Esophagus muscularis mucosa (tissue), 4 donors: Measurements from ENCODE around the gene CHRNA9. TPM values are rescaled to one million over a fixed set of nuclear protein-coding genes. Genes with fewer than 3 reads are reported as not detected.

Experiments used
- DNase-seq: peaks from one replicate; pipeline ENCODE4 v3.0.0-alpha.2; 2017; ENCODE audit errors: extremely low spot score
- H3K27ac ChIP-seq, 4 donors: fragments of 200-600 bp; sonication (generic); replicated peaks in 1 of 4; 1 replicate in 3 of 4; 2 replicates in 1 of 4; pipeline ENCODE4 v1.5.1; 2016 to 2019; ENCODE audit warnings: mild to moderate bottlenecking in 1 of 4
- H3K27me3 ChIP-seq, 4 donors: fragments of 200-600 bp; sonication (generic); one replicate each; pipeline versions ENCODE4 v1.5.1 to v1.6.0; 2016 to 2019
- H3K36me3 ChIP-seq, 4 donors: fragments of 200-600 bp; sonication (generic); one replicate each; pipeline ENCODE4 v1.5.1; 2016 to 2019
- H3K4me1 ChIP-seq, 4 donors: fragments of 200-600 bp; sonication (generic); one replicate each; pipeline ENCODE4 v1.5.1; 2016 to 2019
- H3K4me3 ChIP-seq, 4 donors: fragments of 200-600 bp; sonication (generic); 1 replicate in 2 of 4; 2 replicates in 2 of 4; pipeline ENCODE4 v1.5.1; 2016 to 2019; ENCODE audit warnings: mild to moderate bottlenecking in 4 of 4, moderate library complexity in 1 of 4
- H3K9me3 ChIP-seq, 4 donors: fragments of 200-600 bp; sonication (generic); 1 replicate in 3 of 4; 2 replicates in 1 of 4; pipeline ENCODE4 v1.5.1; 2016 to 2019
- EP300 ChIP-seq: sonication (generic); formaldehyde crosslinking; IDR thresholded peaks from one replicate; pipeline ENCODE4 v1.6.1; 2017; ENCODE audit warnings: antibody characterized with exemption
- POLR2A ChIP-seq: fragments of 450-650 bp; IDR thresholded peaks from one replicate; pipeline ENCODE4 v1.6.1; 2017; ENCODE audit warnings: antibody characterized with exemption, moderate library complexity, mild to moderate bottlenecking, low read depth
- POLR2AphosphoS5 ChIP-seq, 2 donors: sonication (generic); formaldehyde crosslinking; IDR thresholded peaks; one replicate each; pipeline ENCODE4 v1.6.1; 2017; ENCODE audit warnings: antibody characterized with exemption in 2 of 2
- WGBS: methylation state at CpG from one replicate; pipeline ENCODE4 v1.1.5; 2018; 5-methylcytosine and 5-hydroxymethylcytosine counted together
- intact Hi-C: fragments of 100-400 bp; cut with DNase I; formaldehyde crosslinking; loops from one replicate; pipeline ENCODE4 v1.15.1; 2023
- total RNA-seq, 4 donors: library from RNA; depleted of rRNA; stranded (reverse); fragments of >200 nt; gene quantifications; one replicate each; pipeline versions ENCODE4 v1.1.0 to v1.2.1, GENCODE V29; 2016
- TF ChIP-seq, protein P1 (sequence below), 3 experiments: fragments of 200-600 bp in 2 of 3; fragments of 450-650 bp in 1 of 3; sonication (generic) in 2 of 3; IDR thresholded peaks; one replicate each; pipeline ENCODE4 v1.5.1; 2017 to 2019; ENCODE audit warnings: antibody characterized with exemption in 3 of 3, mild to moderate bottlenecking in 2 of 3, moderate library complexity in 1 of 3

The CHRNA9 gene
- total RNA-seq, 4 donors from 2014 or later: 0.11 TPM; not detected in 3

DNA sequence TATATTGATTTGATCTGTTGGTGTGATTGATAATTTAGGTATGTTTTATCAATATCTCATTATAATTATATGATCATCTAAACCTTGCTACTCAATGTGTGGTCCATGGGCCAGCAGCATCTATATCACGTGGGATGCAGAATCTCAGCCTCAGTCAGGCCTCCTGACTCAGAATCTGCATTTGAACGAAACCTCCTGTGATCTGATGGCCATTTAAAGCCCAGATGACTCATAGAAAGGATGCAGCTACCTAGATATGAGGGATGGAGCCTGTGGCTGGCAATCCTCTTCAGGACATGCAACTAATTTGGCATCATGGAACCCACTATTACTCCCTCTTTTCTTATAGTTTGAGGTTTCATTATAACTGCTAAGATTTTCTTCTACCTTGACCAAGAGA, 11.3 kb upstream of the CHRNA9 start:
- Histone ChIP-seq H3K27me3 (no peaks in the 10 kb centered on the region), H3K27ac (no peak overlapping the region), H3K4me1 (peaks cover 0 to 22% (median 8%) of the 10 kb centered on the region in 4 donors), H3K9me3 (no peaks in the 10 kb centered on the region), H3K4me3 (no peak overlapping the region), H3K36me3 (no peaks in the 10 kb centered on the region)
- DNase-seq: no peak
- TF ChIP-seq POLR2A (no peak), EP300 (no peak), POLR2AphosphoS5 (IDR thresholded peaks at IDR 0.05) (no peak)
- TF ChIP-seq, protein P1, sequence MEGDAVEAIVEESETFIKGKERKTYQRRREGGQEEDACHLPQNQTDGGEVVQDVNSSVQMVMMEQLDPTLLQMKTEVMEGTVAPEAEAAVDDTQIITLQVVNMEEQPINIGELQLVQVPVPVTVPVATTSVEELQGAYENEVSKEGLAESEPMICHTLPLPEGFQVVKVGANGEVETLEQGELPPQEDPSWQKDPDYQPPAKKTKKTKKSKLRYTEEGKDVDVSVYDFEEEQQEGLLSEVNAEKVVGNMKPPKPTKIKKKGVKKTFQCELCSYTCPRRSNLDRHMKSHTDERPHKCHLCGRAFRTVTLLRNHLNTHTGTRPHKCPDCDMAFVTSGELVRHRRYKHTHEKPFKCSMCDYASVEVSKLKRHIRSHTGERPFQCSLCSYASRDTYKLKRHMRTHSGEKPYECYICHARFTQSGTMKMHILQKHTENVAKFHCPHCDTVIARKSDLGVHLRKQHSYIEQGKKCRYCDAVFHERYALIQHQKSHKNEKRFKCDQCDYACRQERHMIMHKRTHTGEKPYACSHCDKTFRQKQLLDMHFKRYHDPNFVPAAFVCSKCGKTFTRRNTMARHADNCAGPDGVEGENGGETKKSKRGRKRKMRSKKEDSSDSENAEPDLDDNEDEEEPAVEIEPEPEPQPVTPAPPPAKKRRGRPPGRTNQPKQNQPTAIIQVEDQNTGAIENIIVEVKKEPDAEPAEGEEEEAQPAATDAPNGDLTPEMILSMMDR (IDR thresholded peaks at IDR 0.05): no peak
- intact Hi-C loops: loop anchor here (2.0 kb wide), 1 partner anchor 173 kb away; no protein-coding TSS in a partner anchor
- whole genome bisulfite sequencing: 82% methylated on average over 2 of the region's 2 CpGs

DNA sequence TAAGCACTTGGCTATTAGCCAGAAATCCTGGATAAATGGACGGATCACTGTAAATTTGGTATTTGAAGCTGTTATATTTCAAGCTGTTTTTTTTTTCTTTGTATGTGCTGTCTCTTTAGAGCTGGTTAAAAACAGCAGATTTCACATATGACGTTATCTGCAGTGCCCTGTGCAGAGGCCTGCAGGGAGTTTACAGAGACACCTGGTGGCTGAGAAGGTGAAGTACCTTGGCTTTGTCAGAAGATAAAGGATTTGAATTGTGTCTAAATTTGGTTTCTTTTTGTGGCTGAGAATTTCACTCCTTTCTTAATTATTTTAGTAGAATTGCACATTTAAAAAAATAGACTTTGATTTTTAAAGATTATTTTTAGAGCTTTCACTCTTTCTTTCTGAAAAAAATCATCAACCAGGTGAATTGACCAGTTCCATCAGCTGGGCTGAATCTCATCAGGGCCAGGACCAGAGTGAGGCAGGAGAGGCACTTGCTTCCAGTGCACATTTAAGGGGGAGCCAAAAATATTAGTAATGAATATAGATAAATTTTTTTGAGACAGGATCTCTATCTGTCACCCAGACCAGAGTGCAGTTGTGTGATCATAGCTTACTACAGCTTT, 9.6 kb upstream of the CHRNA9 start:
- no peak for DNase-seq
- TF ChIP-seq, protein P1 (IDR thresholded peaks at IDR 0.05): peak; percentile 72 to 79 (median 72)
- TF ChIP-seq EP300 (no peak), POLR2A (no peak), POLR2AphosphoS5 (IDR thresholded peaks at IDR 0.05) (no peak)
- 13% methylated on average over 2 of the region's 2 CpGs for WGBS
- H3K4me3 ChIP-seq: no peak overlapping the region
- H3K9me3 ChIP-seq: no peaks in the 10 kb centered on the region
- peaks cover 0 to 22% (median 8%) of the 10 kb centered on the region in 4 donors for H3K4me1 ChIP-seq
- H3K27ac ChIP-seq: no peak overlapping the region
- intact Hi-C loops: loop anchor here (2.0 kb wide), 1 partner anchor 175 kb away; no protein-coding TSS in a partner anchor
- no peaks in the 10 kb centered on the region for H3K27me3 ChIP-seq
- H3K36me3 ChIP-seq: no peaks in the 10 kb centered on the region

DNA sequence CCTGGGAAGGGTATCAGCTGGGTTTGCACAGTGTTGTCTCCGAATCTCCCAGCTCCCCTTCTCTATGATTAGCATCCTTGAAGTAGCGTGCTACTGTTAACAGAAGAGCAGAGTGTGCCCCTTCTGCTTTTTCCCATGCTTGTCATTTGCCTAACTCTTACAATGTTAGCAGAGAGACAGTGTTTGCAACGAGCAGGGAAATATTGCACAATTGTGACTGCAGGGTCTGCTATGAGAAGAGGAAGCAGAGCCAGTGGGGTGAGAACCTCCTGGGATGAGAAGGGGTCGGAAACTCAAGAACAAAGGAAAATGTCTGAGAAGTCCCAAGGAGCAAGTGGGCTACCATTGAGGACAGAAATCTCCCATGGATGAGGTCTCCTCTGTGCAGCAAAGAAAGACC, 7.8 kb upstream of the CHRNA9 start:
- H3K36me3 ChIP-seq: no peaks in the 10 kb centered on the region
- no peak overlapping the region for H3K27ac ChIP-seq
- no peak for TF ChIP-seq POLR2AphosphoS5 (IDR thresholded peaks at IDR 0.05)
- peaks cover 0 to 9% (median 0%) of the 10 kb centered on the region in 4 donors for H3K4me1 ChIP-seq
- no peak for DNase-seq
- H3K9me3 ChIP-seq: no peaks in the 10 kb centered on the region
- no peaks in the 10 kb centered on the region for H3K27me3 ChIP-seq
- whole genome bisulfite sequencing: 74% methylated on average over 4 of the region's 4 CpGs
- intact Hi-C loops: no loop called here
- H3K4me3 ChIP-seq: no peak overlapping the region

DNA sequence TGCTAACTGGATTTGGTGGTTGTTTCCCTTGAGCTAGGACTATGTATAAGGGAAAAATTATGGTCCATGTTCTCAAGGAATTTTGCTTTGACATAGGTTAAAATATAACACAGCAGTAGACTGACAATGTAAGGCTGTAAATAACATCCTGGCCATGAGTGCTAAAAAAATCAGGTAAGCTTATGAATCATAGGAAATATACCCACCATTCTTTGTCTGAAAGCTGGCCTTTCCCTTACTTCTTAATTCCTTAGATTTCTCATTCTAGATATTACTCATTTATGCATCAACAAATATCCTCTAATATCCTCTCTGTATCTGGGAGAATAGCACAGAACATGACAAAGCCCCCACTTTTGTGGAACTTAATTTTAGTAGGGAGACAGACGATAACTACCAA, 6.8 kb upstream of the CHRNA9 start:
- Histone ChIP-seq H3K27ac (no peak overlapping the region), H3K27me3 (no peaks in the 10 kb centered on the region), H3K4me3 (no peak overlapping the region), H3K4me1 (no peaks in the 10 kb centered on the region), H3K36me3 (no peaks in the 10 kb centered on the region), H3K9me3 (no peaks in the 10 kb centered on the region)
- TF ChIP-seq EP300 (no peak), POLR2A (no peak), POLR2AphosphoS5 (IDR thresholded peaks at IDR 0.05) (no peak)
- TF ChIP-seq, protein P1 (IDR thresholded peaks at IDR 0.05): no peak
- WGBS: 89% methylated on average over 1 of the region's 1 CpG
- intact Hi-C loops: no loop called here
- no peak for DNase-seq

DNA sequence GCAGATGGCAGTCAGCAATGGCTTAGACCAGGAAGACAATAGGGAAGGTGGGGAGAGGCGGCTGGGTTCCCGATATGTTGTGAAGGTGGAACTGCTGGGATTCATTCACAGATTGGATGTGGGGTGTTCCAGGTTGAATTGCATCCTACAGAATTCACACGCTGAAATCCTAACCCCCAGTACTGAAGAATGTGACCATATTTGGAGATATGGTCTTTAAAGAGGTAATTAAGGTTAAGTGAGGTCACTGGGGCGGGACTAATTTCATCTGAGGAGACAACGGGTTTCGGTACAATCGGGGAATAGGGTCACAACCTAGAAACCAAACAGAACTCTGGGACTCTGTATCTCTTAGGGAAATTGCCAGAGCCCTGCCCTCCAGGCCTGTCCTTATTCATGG, 5.3 kb upstream of the CHRNA9 start:
- DNase-seq: no peak
- Histone ChIP-seq H3K36me3 (no peaks in the 10 kb centered on the region), H3K27me3 (no peaks in the 10 kb centered on the region), H3K9me3 (no peaks in the 10 kb centered on the region), H3K4me3 (no peak overlapping the region), H3K27ac (no peak overlapping the region), H3K4me1 (no peaks in the 10 kb centered on the region)
- no peak for TF ChIP-seq EP300
- no peak for TF ChIP-seq POLR2A
- TF ChIP-seq, protein P1 (IDR thresholded peaks at IDR 0.05): no peak
- no peak for TF ChIP-seq POLR2AphosphoS5 (IDR thresholded peaks at IDR 0.05)
- intact Hi-C loops: no loop called here
- WGBS: 96% methylated on average over 7 of the region's 7 CpGs
